HG03025 (cell line): ENCODE results near the gene CACUL1.
"Not testable (repeated sequence)": the region's sequence is repeated elsewhere in the genome, so short reads cannot be mapped to it uniquely, and the experiment has no call there.

Experiments used
- ATAC-seq: cut with Tn5 transposase; IDR thresholded peaks from one replicate; pipeline ENCODE4 v1.9.1; 2021; ENCODE audit warnings: mild to moderate bottlenecking, moderate library complexity; ENCODE audit not compliant: unreplicated experiment, low FRiP score

The CACUL1 gene

DNA sequence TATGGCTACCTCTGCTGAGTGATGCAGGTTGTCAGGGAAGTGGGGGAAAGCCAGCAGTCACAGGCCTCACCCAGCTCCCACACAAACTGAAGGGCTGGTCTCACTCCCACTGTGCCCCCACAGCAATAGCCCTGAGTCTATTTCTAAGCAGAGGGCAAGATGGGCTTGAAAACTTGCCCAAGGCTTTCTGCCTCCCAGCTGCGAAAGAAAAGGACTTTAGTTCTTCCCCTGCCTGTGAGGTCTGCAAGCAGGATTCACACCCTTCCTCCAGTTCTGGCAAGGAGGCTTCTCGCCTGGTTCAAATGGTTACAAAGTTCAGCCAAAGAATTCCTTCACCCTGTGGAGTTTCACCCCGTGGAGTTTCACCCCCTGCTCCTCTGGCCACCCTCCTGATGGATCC is 96.0 kb downstream of the CACUL1 start:
- ATAC-seq, result no peak

DNA sequence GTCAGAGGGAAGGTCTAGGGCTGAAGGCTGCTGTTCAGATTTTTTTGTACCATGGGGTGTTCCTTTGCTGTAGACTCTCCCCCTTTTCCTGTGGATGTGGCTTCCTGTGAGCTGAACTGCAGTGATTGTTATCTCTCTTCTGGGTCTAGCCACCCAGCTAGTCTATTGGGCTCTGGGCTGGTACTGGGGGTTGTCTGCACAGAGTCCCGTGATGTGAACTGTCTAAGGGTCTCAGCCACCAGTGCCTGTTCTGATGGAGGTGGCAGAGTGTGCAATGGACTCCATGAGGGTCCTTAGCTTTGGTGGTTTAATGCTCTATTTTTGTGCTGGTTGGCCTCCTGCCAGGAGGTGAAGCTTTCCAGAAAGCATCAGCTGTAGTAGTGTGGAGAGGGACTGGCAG is 96.6 kb downstream of the CACUL1 start:
- not testable (repeated sequence) for ATAC-seq

DNA sequence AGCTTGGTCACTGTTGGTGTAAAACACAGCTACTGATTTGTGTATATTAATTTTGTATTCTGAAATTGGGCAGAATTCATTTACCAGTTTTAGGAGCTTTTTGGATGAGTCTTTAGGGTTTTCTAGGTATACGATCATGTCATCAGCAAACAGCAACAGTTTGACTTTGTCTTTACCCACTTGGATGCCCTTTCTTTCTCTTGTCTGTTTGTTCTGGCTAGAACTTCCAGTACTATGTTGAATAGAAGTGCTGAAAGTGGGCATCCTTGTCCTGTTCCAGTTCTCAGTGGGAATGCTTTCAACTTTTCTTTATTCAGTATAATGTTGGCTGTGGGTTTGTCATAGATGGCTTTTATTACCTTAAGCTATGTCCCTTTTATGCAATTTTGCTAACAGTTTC is 109.5 kb downstream of the CACUL1 start:
- ATAC-seq, result not testable (repeated sequence)

DNA sequence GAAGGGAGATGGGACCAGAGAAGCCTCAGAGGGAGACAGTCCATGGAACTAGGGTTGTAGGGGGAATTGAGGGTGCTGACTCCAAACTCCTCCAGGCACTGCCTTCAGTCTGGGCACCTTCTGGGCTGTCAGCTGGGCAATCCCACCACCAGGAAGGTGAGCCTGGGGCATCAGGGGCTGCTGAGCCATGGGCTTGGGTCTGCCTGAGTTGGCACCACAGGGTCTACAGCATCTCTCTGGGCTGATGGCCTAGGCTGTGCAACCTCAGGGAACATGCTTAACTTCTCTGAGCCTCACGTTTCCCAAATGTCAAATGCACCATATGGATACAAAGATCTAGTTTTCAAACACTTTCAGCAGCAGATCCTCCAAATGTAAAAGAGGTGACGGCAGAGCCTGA is 112.5 kb downstream of the CACUL1 start:
- ATAC-seq, result no peak

DNA sequence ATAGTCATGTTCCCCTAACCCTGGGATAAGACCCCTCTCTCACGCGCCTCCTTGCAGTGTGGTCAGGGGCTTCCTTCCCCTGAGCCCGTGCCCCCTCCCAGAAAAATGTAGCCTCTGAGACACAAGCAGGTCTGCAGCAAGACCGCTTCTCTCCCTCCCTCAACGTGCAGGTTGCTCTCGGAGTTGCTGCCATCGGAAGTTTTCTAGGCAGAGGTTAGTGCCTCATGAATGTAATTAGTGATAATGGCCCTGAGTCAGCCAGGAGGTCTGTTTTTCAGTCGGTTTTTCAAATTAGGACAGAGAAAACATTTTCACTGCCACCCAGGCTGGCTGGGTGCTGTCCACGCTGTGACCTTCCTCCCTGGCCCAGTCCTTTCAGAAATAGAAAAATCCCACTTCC is 116.1 kb downstream of the CACUL1 start:
- no peak for ATAC-seq

DNA sequence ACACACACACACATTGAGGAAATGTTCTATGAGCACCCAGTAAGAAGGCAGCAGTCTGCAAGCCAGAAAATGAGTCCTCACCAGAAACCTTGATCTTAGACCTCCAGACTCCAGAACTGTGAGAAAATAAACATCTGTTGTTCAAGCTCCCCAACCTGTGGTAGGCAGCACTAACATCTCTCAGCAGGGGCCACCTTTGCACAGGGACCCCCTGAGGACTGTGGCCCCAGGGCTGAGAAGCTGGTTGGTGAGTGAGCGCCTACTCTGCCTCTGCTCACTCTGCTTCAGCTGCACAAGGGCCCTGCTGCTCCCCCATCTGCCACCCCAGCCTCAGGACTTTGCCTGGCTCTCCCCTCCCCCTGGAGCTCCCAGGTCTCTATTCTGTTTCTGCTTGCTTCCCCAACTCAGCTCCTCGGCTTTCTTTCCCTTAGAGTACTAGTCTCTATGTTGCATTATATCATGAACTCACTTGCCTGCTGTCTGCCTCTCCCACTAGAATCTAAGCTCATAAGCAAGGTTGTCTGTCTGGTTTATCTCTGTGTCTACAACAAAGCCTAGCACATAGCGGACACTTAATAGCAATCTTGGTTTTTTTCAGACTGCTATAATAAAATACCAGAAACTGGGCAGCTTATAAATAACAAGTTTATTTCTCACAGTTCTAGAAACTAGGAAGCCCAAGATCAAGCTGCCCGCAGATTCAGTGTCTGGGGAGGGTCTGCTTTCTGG is 118.9 kb downstream of the CACUL1 start:
- ATAC-seq, result no peak

DNA sequence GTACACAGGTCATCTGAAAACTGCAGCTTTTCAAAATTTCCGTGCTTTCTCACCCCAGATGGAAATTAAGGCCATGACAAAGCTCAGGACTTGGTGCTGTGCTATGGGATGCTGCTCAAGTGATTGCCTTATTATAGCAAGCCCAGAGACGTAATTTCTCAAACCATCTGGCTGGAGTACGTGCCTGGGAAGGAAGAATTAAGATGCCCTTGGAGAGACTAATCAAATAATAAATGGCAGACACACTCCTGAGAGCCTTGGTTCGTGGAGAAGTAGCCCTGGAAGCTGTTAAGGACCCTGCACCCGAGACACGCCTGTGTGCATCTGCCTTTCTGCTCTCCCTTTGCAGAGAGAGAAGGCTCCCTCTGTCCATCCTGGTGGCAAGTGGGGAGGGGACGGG is 121.0 kb downstream of the CACUL1 start:
- no peak for ATAC-seq

DNA sequence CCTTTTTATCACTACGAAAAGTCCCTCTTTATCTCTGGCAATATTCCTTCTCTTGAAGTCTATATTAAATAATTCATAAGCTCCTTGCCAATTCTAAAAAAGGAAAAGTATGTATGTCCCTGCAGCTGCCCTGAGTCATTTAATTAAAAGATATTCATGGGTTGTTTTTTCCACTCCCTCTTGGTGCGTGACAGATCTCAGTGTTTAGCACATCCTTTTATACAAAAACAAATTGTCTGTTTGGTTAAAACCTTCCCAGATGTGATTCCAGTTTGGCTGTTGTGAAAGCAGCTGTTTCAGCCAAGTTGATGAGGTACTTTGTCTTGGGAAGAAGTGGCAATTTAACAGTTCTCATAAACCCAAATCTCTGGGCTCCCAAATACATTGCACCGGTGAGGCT is 125.6 kb downstream of the CACUL1 start:
- no peak for ATAC-seq

DNA sequence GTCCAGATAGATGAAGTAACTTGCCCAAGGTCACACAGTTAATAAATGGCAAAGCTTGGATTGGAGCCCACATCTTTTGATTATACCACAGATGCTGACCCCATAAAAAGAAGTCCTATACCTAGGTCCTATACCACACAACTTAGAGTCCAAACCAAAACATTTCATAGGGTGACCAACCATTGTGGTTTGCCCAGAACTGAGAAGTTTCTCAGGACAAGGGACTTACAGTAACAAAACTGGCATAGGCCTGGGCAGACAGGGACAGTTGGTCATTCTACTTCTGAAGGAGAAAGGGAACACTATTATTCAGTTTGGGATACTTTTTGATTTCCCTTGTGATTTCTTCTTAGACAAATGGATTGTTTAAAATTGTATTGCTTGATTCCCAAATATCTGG is 126.4 kb downstream of the CACUL1 start:
- ATAC-seq, result no peak

DNA sequence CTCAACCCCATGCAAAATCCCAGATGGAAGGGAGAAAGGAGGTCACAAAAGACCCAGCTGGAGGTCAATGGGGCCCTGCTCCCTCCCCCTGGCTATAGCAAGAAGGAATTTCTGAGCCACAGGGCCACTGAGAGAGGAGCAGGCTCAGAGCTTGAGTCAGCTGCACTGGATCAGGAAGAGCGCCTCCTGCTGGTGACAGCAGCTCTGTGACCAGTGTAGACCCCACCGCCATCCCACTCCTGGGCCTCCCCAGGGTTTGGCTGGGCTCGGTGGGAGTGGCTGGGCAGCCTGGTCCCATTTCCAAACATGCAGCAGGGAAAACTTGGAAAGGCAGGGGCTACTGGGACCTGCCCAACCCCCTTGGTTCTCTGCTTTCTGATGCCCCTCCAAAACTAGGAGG is 127.8 kb downstream of the CACUL1 start:
- ATAC-seq, result no peak
